ENCODE data around the gene SLX9. TPM values are rescaled to one million over a fixed set of nuclear protein-coding genes. Genes with fewer than 3 reads are reported as not detected.

The SLX9 gene
- total RNA-seq, 2 donors from 2014 or later: 21.4 to 24.8 TPM

- Histone ChIP-seq H3K27me3 (replicated peaks; ENCODE audit: insufficient read depth) (peaks cover 10% of the 10 kb centered on the region), H3K9me3 (no peaks in the 10 kb centered on the region), H3K4me3 (peak overlapping the region; percentile 26 to 37), H3K36me3 (no peaks in the 10 kb centered on the region), H3K27ac (no peak overlapping the region), H3K4me1 (replicated peaks) (peaks cover 12% of the 10 kb centered on the region)
- TF ChIP-seq POLR2AphosphoS5 (IDR thresholded peaks at IDR 0.05) (no peak), POLR2A (IDR thresholded peaks at IDR 0.05) (no peak), CTCF (IDR thresholded peaks at IDR 0.05) (no peak)
- 2% methylated on average over 78 of the region's 78 CpGs for WGBS
- intact Hi-C loops (cut with DNase I): loop anchor here (1.0 to 10.0 kb wide), 3 partner anchors 38 to 427 kb away; partner anchors contain the start of gene UBE2G2
- no peak for DNase-seq (ENCODE audit: low spot score)
Measured at GRCh38 chr21:44931501-44932407, 8.1 kb upstream of the SLX9 start.

- H3K36me3 ChIP-seq: no peaks in the 10 kb centered on the region
- H3K27me3 ChIP-seq (replicated peaks; ENCODE audit: insufficient read depth): peaks cover 10% of the 10 kb centered on the region
- H3K27ac ChIP-seq: no peak overlapping the region
- peak overlapping the region; percentile 26 to 37 for H3K4me3 ChIP-seq
- peak; percentile 35 to 76 (median 54) for TF ChIP-seq CTCF (IDR thresholded peaks at IDR 0.05)
- TF ChIP-seq POLR2A (IDR thresholded peaks at IDR 0.05): no peak
- DNase-seq (ENCODE audit: low spot score): no peak
- WGBS: 6% methylated on average over 25 of the region's 68 CpGs
- intact Hi-C loops (cut with DNase I): loop anchor here (1.0 to 10.0 kb wide), 3 partner anchors 39 to 428 kb away; partner anchors contain the start of gene UBE2G2
- H3K9me3 ChIP-seq: no peaks in the 10 kb centered on the region
- H3K4me1 ChIP-seq (replicated peaks): peaks cover 12% of the 10 kb centered on the region
Measured at GRCh38 chr21:44932408-44933181, 7.2 kb upstream of the SLX9 start.

GRCh38 chr21:44933199-44933917 lies 6.5 kb upstream of the SLX9 start:
- no peaks in the 10 kb centered on the region for H3K36me3 ChIP-seq
- 77% methylated on average over 25 of the region's 25 CpGs for WGBS
- intact Hi-C loops (cut with DNase I): loop anchor here (5.0 to 10.0 kb wide), 2 partner anchors 131 to 429 kb away; partner anchors contain the start of gene UBE2G2
- H3K4me3 ChIP-seq: no peak overlapping the region
- peaks cover 12% of the 10 kb centered on the region for H3K4me1 ChIP-seq (replicated peaks)
- H3K27me3 ChIP-seq (replicated peaks; ENCODE audit: insufficient read depth): peaks cover 10% of the 10 kb centered on the region
- H3K9me3 ChIP-seq: no peaks in the 10 kb centered on the region
- TF ChIP-seq CTCF (IDR thresholded peaks at IDR 0.05) (no peak), POLR2A (IDR thresholded peaks at IDR 0.05) (no peak), POLR2AphosphoS5 (IDR thresholded peaks at IDR 0.05) (no peak)
- no peak for DNase-seq (ENCODE audit: low spot score)
- H3K27ac ChIP-seq: no peak overlapping the region

GRCh38 chr21:44933918-44934260 lies 5.9 kb upstream of the SLX9 start:
- no peaks in the 10 kb centered on the region for H3K36me3 ChIP-seq
- intact Hi-C loops (cut with DNase I): loop anchor here (5.0 to 10.0 kb wide), 2 partner anchors 132 to 429 kb away; partner anchors contain the start of gene UBE2G2
- TF ChIP-seq POLR2AphosphoS5 (IDR thresholded peaks at IDR 0.05) (no peak), POLR2A (IDR thresholded peaks at IDR 0.05) (no peak), CTCF (IDR thresholded peaks at IDR 0.05) (no peak)
- H3K9me3 ChIP-seq: no peaks in the 10 kb centered on the region
- no peak overlapping the region for H3K4me3 ChIP-seq
- WGBS: 88% methylated on average over 6 of the region's 6 CpGs
- peaks cover 10% of the 10 kb centered on the region for H3K27me3 ChIP-seq (replicated peaks; ENCODE audit: insufficient read depth)
- no peak for DNase-seq (ENCODE audit: low spot score)
- no peak overlapping the region for H3K27ac ChIP-seq
- peaks cover 12% of the 10 kb centered on the region for H3K4me1 ChIP-seq (replicated peaks)
